HG02588 (cell line): ENCODE measurements around the gene TMEM127.
"Not testable (repeated sequence)": the region's sequence is repeated elsewhere in the genome, so short reads cannot be mapped to it uniquely, and the experiment has no call there.

Experiments used
- ATAC-seq: cut with Tn5 transposase; IDR thresholded peaks from one replicate; pipeline ENCODE4 v1.9.1; 2021; ENCODE audit warnings: mild to moderate bottlenecking, moderate library complexity; ENCODE audit not compliant: unreplicated experiment

The TMEM127 gene

GRCh38 chr2:96241900-96242611, 23.7 kb downstream of the TMEM127 start:
- peak; percentile 80 for ATAC-seq

GRCh38 chr2:96241227-96241626, 24.6 kb downstream of the TMEM127 start:
- no peak for ATAC-seq

GRCh38 chr2:96240341-96241038, 25.3 kb downstream of the TMEM127 start:
- no peak for ATAC-seq

- ATAC-seq, result no peak
These were observed 26.0 kb downstream of the TMEM127 start for GRCh38 chr2:96239745-96240264.

GRCh38 chr2:96239091-96239490, 26.7 kb downstream of the TMEM127 start:
- no peak for ATAC-seq

GRCh38 chr2:96238266-96238665, 27.5 kb downstream of the TMEM127 start:
- ATAC-seq, result no peak

GRCh38 chr2:96236882-96237281, 28.9 kb downstream of the TMEM127 start:
- no peak for ATAC-seq

GRCh38 chr2:96233880-96234316, 31.9 kb downstream of the TMEM127 start:
- ATAC-seq, result peak; percentile 93

GRCh38 chr2:96233436-96233835, 32.4 kb downstream of the TMEM127 start:
- ATAC-seq, result no peak

GRCh38 chr2:96231316-96231715, 34.5 kb downstream of the TMEM127 start:
- ATAC-seq, result no peak

- ATAC-seq, result peak; percentile 76
These were observed 40.7 kb downstream of the TMEM127 start for GRCh38 chr2:96225016-96225533.

GRCh38 chr2:96221106-96221505, 44.7 kb downstream of the TMEM127 start:
- ATAC-seq, result not testable (repeated sequence)

- not testable (repeated sequence) for ATAC-seq
These were observed 45.8 kb downstream of the TMEM127 start for GRCh38 chr2:96219959-96220358.

GRCh38 chr2:96218508-96219131, 47.2 kb downstream of the TMEM127 start:
- ATAC-seq, result no peak

- no peak for ATAC-seq
These were observed 51.2 kb downstream of the TMEM127 start for GRCh38 chr2:96214554-96214953.

- no peak for ATAC-seq
These were observed 52.4 kb downstream of the TMEM127 start for GRCh38 chr2:96213379-96213778.

GRCh38 chr2:96212339-96212738, 53.5 kb downstream of the TMEM127 start:
- ATAC-seq, result no peak

GRCh38 chr2:96209729-96210085, 56.1 kb downstream of the TMEM127 start:
- no peak for ATAC-seq

GRCh38 chr2:96209011-96209728, 56.6 kb downstream of the TMEM127 start:
- ATAC-seq, result no peak

GRCh38 chr2:96208143-96209010, 57.4 kb downstream of the TMEM127 start, which contains the start of gene STARD7:
Gene STARD7 (minus strand): TSS chr2:96208827. CDS start chr2:96208434, 393 bp downstream.
- ATAC-seq, result peak; percentile 87
